SK-N-SH treated with all-trans-retinoic acid at 6 μM for 48 hours (cell line): Measurements from ENCODE around the gene RSF1.

ENCODE experiments used
- ATAC-seq: fragments of 200-7000 bp; cut with Tn5 transposase; 3 replicates; pipeline ENCODE4 v1.9.1; 2020; ENCODE audit warnings: mild to moderate bottlenecking, moderate library complexity
- ARNTL ChIP-seq: fragments of 450-650 bp; formaldehyde crosslinking; IDR thresholded peaks from 2 replicates; pipeline ENCODE4 v1.5.0; 2020; ENCODE audit warnings: low read depth, mild to moderate bottlenecking, moderate library complexity, borderline replicate concordance
- BACH2 ChIP-seq: fragments of 250-450 bp; sonication (Bioruptor Pico); IDR thresholded peaks from 2 replicates; pipeline ENCODE4 v1.9.0; 2021; ENCODE audit warnings: mild to moderate bottlenecking, borderline replicate concordance
- CSDC2 ChIP-seq: fragments of 250-450 bp; sonication (Bioruptor Pico); IDR thresholded peaks from 2 replicates; pipeline ENCODE4 v1.5.0; 2020; ENCODE audit warnings: mild to moderate bottlenecking, moderate library complexity
- CSRNP3 ChIP-seq: fragments of 250-450 bp; sonication (Bioruptor Pico); IDR thresholded peaks from 2 replicates; pipeline ENCODE4 v1.5.1; 2021; ENCODE audit warnings: mild to moderate bottlenecking, moderate library complexity
- ESRRG ChIP-seq: fragments of 250-450 bp; sonication (Bioruptor Pico); IDR thresholded peaks from 2 replicates; pipeline ENCODE4 v1.6.1; 2021; ENCODE audit warnings: mild to moderate bottlenecking
- GLIS3 ChIP-seq: fragments of 250-450 bp; sonication (Bioruptor Pico); IDR thresholded peaks from 2 replicates; pipeline ENCODE4 v1.5.0; 2020; ENCODE audit warnings: mild to moderate bottlenecking, moderate library complexity
- ISL1 ChIP-seq: fragments of 250-450 bp; sonication (Bioruptor Pico); IDR thresholded peaks from 2 replicates; pipeline ENCODE4 v2.1.2; 2022; ENCODE audit warnings: mild to moderate bottlenecking, moderate library complexity
- PATZ1 ChIP-seq: fragments of 250-450 bp; sonication (Bioruptor Pico); IDR thresholded peaks from 2 replicates; pipeline ENCODE4 v1.8.0; 2020; ENCODE audit warnings: mild to moderate bottlenecking, moderate library complexity, borderline replicate concordance
- PPARA ChIP-seq: fragments of 250-450 bp; sonication (Bioruptor Pico); IDR thresholded peaks from 2 replicates; pipeline ENCODE4 v1.5.0; 2020; ENCODE audit warnings: mild to moderate bottlenecking, borderline replicate concordance
- SNAI2 ChIP-seq: fragments of 250-450 bp; sonication (Bioruptor Pico); IDR thresholded peaks from 2 replicates; pipeline ENCODE4 v1.5.0; 2020; ENCODE audit warnings: mild to moderate bottlenecking, moderate library complexity
- TCF4 ChIP-seq: fragments of 250-450 bp; sonication (Bioruptor Pico); IDR thresholded peaks from 2 replicates; pipeline ENCODE4 v1.8.0; 2021; ENCODE audit warnings: mild to moderate bottlenecking, moderate library complexity, borderline replicate concordance
- TOX ChIP-seq: fragments of 250-450 bp; sonication (Bioruptor Pico); IDR thresholded peaks from 2 replicates; pipeline ENCODE4 v1.8.0; 2021; ENCODE audit warnings: mild to moderate bottlenecking, moderate library complexity, borderline replicate concordance
- ZC3H10 ChIP-seq: fragments of 250-450 bp; sonication (Bioruptor Pico); IDR thresholded peaks from 2 replicates; pipeline ENCODE4 v1.5.1; 2021; ENCODE audit warnings: mild to moderate bottlenecking, moderate library complexity
- ZFP3 ChIP-seq: fragments of 250-450 bp; sonication (Bioruptor Pico); IDR thresholded peaks from 2 replicates; pipeline ENCODE4 v1.5.0; 2020; ENCODE audit warnings: mild to moderate bottlenecking, moderate library complexity
- ZFP30 ChIP-seq: fragments of 450-650 bp; formaldehyde crosslinking; IDR thresholded peaks from 2 replicates; pipeline ENCODE4 v1.5.0; 2022; ENCODE audit warnings: mild to moderate bottlenecking, moderate library complexity
- ZNF70 ChIP-seq: fragments of 450-650 bp; formaldehyde crosslinking; IDR thresholded peaks from 2 replicates; pipeline ENCODE4 v1.5.0; 2020; ENCODE audit warnings: mild to moderate bottlenecking, moderate library complexity
- ZNF8 ChIP-seq: fragments of 450-650 bp; formaldehyde crosslinking; IDR thresholded peaks from 2 replicates; pipeline ENCODE4 v1.5.0; 2020; ENCODE audit warnings: mild to moderate bottlenecking, moderate library complexity
- TF ChIP-seq, protein P1 (sequence below): fragments of 250-450 bp; sonication (Bioruptor Pico); IDR thresholded peaks from 2 replicates; pipeline ENCODE4 v1.5.0; 2020; ENCODE audit warnings: mild to moderate bottlenecking, moderate library complexity
- TF ChIP-seq, protein P2 (sequence below): fragments of 250-450 bp; sonication (Bioruptor Pico); IDR thresholded peaks from 2 replicates; pipeline ENCODE4 v1.8.0; 2021; ENCODE audit warnings: low read depth, mild to moderate bottlenecking, moderate library complexity, borderline replicate concordance

The RSF1 gene

GRCh38 chr11:77771135-77771534 is 49.4 kb downstream of the RSF1 start:
- no peak for TF ChIP-seq ISL1 (CRISPR knock-in tag)
- no peak for ATAC-seq

DNA sequence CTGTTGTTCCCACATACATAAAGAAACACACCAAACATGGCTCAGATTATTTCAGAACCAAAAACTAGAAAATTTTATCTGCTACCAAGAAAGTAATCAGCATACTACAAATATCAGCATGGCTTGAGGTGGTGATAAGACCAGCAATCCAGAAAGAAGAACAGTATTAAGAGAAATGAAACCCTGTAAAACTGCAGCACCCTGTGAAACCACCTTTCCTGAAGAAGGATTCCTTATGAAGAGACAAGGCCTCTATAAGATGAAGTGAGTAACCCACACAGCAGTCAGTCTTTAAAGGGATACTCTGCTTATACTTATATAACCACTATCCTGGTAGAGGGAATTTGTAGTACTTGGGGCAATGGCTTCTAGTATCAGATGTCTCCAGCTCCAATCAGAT is 49.9 kb downstream of the RSF1 start:
- ATAC-seq = 0 out of 3 replicates have a peak, but pooled peaks have one; percentile 28
- TF ChIP-seq TCF4 (no peak), PPARA (CRISPR knock-in tag) (no peak), CSDC2 (no peak), ZFP3 (CRISPR knock-in tag) (no peak), ZNF70 (CRISPR knock-in tag) (no peak), TOX (no peak), ESRRG (CRISPR knock-in tag) (no peak), ZC3H10 (CRISPR knock-in tag) (no peak), ZNF8 (CRISPR knock-in tag) (no peak), PATZ1 (CRISPR knock-in tag) (no peak), ARNTL (no peak), ZFP30 (no peak), CSRNP3 (no peak)
- TF ChIP-seq, protein P1, sequence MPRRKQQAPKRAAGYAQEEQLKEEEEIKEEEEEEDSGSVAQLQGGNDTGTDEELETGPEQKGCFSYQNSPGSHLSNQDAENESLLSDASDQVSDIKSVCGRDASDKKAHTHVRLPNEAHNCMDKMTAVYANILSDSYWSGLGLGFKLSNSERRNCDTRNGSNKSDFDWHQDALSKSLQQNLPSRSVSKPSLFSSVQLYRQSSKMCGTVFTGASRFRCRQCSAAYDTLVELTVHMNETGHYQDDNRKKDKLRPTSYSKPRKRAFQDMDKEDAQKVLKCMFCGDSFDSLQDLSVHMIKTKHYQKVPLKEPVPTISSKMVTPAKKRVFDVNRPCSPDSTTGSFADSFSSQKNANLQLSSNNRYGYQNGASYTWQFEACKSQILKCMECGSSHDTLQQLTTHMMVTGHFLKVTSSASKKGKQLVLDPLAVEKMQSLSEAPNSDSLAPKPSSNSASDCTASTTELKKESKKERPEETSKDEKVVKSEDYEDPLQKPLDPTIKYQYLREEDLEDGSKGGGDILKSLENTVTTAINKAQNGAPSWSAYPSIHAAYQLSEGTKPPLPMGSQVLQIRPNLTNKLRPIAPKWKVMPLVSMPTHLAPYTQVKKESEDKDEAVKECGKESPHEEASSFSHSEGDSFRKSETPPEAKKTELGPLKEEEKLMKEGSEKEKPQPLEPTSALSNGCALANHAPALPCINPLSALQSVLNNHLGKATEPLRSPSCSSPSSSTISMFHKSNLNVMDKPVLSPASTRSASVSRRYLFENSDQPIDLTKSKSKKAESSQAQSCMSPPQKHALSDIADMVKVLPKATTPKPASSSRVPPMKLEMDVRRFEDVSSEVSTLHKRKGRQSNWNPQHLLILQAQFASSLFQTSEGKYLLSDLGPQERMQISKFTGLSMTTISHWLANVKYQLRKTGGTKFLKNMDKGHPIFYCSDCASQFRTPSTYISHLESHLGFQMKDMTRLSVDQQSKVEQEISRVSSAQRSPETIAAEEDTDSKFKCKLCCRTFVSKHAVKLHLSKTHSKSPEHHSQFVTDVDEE (CRISPR knock-in tag) = no peak
- TF ChIP-seq, protein P2, sequence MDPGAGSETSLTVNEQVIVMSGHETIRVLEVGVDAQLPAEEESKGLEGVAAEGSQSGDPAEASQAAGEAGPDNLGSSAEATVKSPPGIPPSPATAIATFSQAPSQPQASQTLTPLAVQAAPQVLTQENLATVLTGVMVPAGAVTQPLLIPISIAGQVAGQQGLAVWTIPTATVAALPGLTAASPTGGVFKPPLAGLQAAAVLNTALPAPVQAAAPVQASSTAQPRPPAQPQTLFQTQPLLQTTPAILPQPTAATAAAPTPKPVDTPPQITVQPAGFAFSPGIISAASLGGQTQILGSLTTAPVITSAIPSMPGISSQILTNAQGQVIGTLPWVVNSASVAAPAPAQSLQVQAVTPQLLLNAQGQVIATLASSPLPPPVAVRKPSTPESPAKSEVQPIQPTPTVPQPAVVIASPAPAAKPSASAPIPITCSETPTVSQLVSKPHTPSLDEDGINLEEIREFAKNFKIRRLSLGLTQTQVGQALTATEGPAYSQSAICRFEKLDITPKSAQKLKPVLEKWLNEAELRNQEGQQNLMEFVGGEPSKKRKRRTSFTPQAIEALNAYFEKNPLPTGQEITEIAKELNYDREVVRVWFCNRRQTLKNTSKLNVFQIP (CRISPR knock-in tag) = no peak

- ATAC-seq = no peak
- TF ChIP-seq, protein P2 (CRISPR knock-in tag) = no peak
- TF ChIP-seq SNAI2 (CRISPR knock-in tag) = no peak
- no peak for TF ChIP-seq GLIS3
- TF ChIP-seq BACH2 (CRISPR knock-in tag) = no peak
- no peak for TF ChIP-seq ESRRG (CRISPR knock-in tag)
Measured at GRCh38 chr11:77762426-77762825, 58.1 kb downstream of the RSF1 start.

- TF ChIP-seq CSRNP3 = no peak
- TF ChIP-seq ESRRG (CRISPR knock-in tag) = no peak
- no peak for TF ChIP-seq PPARA (CRISPR knock-in tag)
- no peak for TF ChIP-seq ZFP30
- no peak for TF ChIP-seq SNAI2 (CRISPR knock-in tag)
- TF ChIP-seq ZNF70 (CRISPR knock-in tag) = no peak
- TF ChIP-seq, protein P1 (CRISPR knock-in tag) = no peak
- TF ChIP-seq ZNF8 (CRISPR knock-in tag) = no peak
- no peak for TF ChIP-seq PATZ1 (CRISPR knock-in tag)
- no peak for TF ChIP-seq ISL1 (CRISPR knock-in tag)
- TF ChIP-seq GLIS3 = no peak
- no peak for ATAC-seq
Measured at GRCh38 chr11:77761491-77761890, 59.0 kb downstream of the RSF1 start.
